Epithelial cell of esophagus (primary cell): ENCODE data around the gene WDR81.

Experiments used
- DNase-seq: peaks from one replicate; pipeline ENCODE4 v3.0.0; 2010; ENCODE audit warnings: low read depth
- H3K4me3 ChIP-seq: 2 replicates; pipeline ENCODE4 v1.5.1; 2011; ENCODE audit warnings: mild to moderate bottlenecking, low read length, control low read depth
- CTCF ChIP-seq: IDR thresholded peaks from 2 replicates; pipeline ENCODE4 v1.5.1; 2011; ENCODE audit warnings: low read depth, mild to moderate bottlenecking, low read length, control low read depth, inconsistent platforms; ENCODE audit not compliant: insufficient read depth; ENCODE audit errors: missing control alignments

WDR81 gene

DNA sequence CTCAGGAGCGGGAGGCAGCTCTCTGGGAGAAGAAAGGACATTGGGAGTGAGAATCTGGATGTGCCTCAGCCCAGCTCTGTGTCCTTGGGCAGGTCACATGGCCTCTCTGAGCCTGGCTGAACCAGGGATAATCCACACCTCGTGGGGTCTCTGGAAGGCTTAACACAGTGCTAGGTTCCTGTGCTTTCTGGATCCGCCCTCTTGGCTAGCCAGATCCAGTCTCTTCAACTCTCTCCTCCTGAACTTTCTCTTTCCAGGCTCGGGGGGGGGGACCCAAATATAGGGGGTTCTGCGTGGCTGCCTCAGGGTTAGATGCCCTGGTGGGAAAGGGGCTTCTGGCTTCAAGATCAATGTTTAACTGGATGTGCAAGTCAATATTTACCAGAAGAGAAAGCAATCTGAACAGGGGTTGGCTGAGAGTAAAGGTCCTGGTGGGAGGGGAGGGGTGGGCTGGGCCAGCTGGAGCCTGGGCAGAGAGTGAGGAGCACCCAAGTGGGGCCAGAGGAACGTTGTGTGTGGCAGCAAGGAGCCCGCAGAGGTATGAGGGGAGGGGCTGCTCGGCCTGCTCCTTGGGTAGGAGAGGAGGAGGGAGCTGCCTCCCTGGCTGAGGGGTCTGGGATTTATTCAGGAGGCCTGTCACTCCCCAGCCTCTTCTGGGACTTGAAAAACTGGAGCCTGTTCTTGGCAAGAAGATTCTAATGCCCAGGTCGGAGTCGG, 18.0 kb downstream of the WDR81 start, which contains the start of gene SERPINF2:
Gene SERPINF2 (plus strand): TSS at position 501 of the 717 bp plus-strand sequence. CDS start 2,125 bp downstream, outside the sequence.
- no peak within 1 kb of the TSS for H3K4me3 ChIP-seq
- TF ChIP-seq CTCF = no peak
- no peak for DNase-seq

DNA sequence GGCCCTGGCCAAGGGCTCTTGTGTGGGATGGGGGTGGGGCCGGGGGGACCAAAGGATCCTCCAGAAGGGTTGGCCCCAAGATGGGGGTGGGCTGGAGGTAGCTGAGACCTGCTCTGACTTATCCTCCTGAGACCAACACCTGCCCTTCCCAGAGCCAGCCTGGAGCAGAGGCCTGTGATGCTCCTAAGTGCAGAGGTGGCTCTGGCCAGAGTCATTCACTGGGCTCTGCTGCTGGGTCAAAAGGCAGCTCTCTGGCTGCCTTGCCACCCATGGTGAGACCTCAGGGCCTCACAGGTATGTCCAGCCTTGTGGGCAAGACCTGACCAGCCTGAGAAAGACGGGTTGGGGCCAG, 18.6 kb downstream of the WDR81 start:
- no peak for DNase-seq
- no peak overlapping the region for H3K4me3 ChIP-seq
- TF ChIP-seq CTCF = no peak

GRCh38 chr17:1744551-1745512, 20.3 kb downstream of the WDR81 start:
- no peak for DNase-seq
- H3K4me3 ChIP-seq = no peak overlapping the region
- TF ChIP-seq CTCF = no peak

- no peak for TF ChIP-seq CTCF
- no peak for DNase-seq
- no peak overlapping the region for H3K4me3 ChIP-seq
Observed at GRCh38 chr17:1745513-1746020, 21.1 kb downstream of the WDR81 start.

- peak; percentile 89 for DNase-seq
- H3K4me3 ChIP-seq = no peak overlapping the region
- no peak for TF ChIP-seq CTCF
Observed at GRCh38 chr17:1746975-1747543, 22.6 kb downstream of the WDR81 start.

- TF ChIP-seq CTCF = no peak
- DNase-seq = no peak
- no peak overlapping the region for H3K4me3 ChIP-seq
Observed at GRCh38 chr17:1750628-1751027, 26.1 kb downstream of the WDR81 start.
